Mucosa of stomach (tissue), 1 donor: Measurements from ENCODE around the gene FAM3A.
A peak's percentile ranks its signal among the peaks of the same experiment; 100 is the strongest.
"Not testable (repeated sequence)": the region's sequence is repeated elsewhere in the genome, so short reads cannot be mapped to it uniquely, and the experiment has no call there.

Experiments
- H3K27me3 ChIP-seq: one replicate; pipeline ENCODE4 v1.7.0; 2013; ENCODE audit warnings: mild to moderate bottlenecking, low read length; ENCODE audit not compliant: control insufficient read depth, insufficient read depth
- H3K36me3 ChIP-seq: one replicate; pipeline ENCODE4 v1.7.0; 2013; ENCODE audit warnings: low read length; ENCODE audit not compliant: control insufficient read depth, insufficient read depth
- H3K4me1 ChIP-seq: one replicate; pipeline ENCODE4 v1.7.0; 2013; ENCODE audit warnings: mild to moderate bottlenecking, low read length; ENCODE audit not compliant: control insufficient read depth, insufficient read depth
- H3K4me3 ChIP-seq: one replicate; pipeline ENCODE4 v1.7.0; 2013; ENCODE audit warnings: low read length
- H3K9ac ChIP-seq: one replicate; pipeline ENCODE4 v1.7.0; 2013; ENCODE audit warnings: mild to moderate bottlenecking, low read length, moderate library complexity
- H3K9me3 ChIP-seq: one replicate; pipeline ENCODE4 v1.7.0; 2013; ENCODE audit warnings: mild to moderate bottlenecking, low read length, moderate library complexity; ENCODE audit not compliant: control insufficient read depth
- donor health status: Pancreatic carcinoma.

FAM3A gene

DNA sequence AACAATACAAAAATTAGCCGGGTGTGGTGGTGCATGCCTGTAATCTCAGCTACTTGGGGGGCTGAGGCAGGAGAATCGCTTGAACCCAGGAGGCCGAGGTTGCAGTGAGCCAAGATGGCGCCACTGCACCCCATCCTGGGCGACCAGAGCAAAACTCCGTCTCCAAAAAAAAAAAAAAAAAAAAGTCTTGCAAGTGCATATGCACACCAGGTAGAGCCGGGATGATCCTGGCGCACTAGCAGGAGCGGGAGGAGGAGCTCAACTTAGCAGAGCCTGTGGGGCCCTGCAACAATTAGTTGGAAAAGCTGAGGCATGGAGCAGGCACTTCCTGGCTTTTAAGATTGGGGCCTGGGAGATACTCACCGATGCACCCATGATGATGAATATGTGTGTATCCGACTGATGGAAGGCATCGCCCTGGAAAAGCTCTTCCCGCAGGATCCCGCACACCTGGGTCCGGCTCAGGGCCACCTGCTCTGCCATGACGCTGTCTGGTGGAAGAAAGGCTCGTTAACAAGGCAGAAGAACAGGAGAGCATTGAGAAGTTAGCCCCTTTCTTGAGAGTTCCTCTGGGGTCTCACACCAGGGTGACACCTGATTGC, 29.7 kb upstream of the FAM3A start:
- Histone ChIP-seq H3K4me3 (no peak overlapping the region), H3K9ac (peak overlapping the region; percentile 42), H3K36me3 (no peaks in the 10 kb centered on the region), H3K9me3 (no peaks in the 10 kb centered on the region), H3K27me3 (no peaks in the 10 kb centered on the region), H3K4me1 (peaks cover 24% of the 10 kb centered on the region)

DNA sequence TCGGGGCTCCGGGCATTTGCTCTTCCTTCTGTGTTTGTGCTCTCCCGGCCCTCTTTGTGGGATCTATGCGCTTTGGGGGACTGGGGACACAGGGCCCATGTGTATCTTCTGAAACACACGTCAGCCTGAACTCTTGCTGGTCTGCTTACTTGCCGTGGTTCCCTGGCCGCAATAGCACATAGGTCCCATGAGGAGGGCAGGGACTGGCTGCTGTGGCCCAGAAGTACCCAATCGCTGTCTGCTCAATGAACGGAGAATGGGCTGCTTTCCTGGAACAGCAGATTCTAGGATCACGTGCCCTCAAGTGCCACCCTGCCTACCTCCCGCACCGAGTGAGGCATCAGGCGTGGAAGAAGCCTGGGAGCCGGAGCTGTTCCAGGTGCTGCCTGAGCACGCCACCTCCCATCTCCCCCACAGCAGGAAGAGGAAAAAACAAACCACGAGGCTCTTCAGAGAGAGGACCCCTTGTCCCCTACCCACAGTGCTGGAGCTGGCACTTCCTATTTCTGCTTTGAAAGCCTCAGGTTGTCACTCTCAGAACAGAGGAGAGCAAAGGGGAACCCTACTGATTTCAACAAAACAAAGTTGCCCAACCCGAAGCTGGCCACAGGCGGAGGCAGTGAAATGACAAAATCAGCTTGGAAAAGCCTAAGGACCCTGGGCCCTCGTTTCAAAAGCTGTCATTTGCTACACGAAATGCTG, 26.8 kb upstream of the FAM3A start:
- H3K36me3 ChIP-seq, result no peaks in the 10 kb centered on the region
- no peaks in the 10 kb centered on the region for H3K9me3 ChIP-seq
- H3K9ac ChIP-seq, result no peak overlapping the region
- no peaks in the 10 kb centered on the region for H3K27me3 ChIP-seq
- H3K4me3 ChIP-seq, result no peak overlapping the region
- peaks cover 27% of the 10 kb centered on the region for H3K4me1 ChIP-seq

GRCh38 chrX:154541896-154542722, 26.1 kb upstream of the FAM3A start:
- Histone ChIP-seq H3K4me3 (no peak overlapping the region), H3K9ac (peak overlapping the region; percentile 43), H3K36me3 (no peaks in the 10 kb centered on the region), H3K4me1 (peaks cover 27% of the 10 kb centered on the region), H3K27me3 (no peaks in the 10 kb centered on the region), H3K9me3 (no peaks in the 10 kb centered on the region)

- peak overlapping the region; percentile 43 for H3K9ac ChIP-seq
- H3K27me3 ChIP-seq, result no peaks in the 10 kb centered on the region
- H3K9me3 ChIP-seq, result no peaks in the 10 kb centered on the region
- H3K4me3 ChIP-seq, result no peak overlapping the region
- H3K36me3 ChIP-seq, result no peaks in the 10 kb centered on the region
- peaks cover 27% of the 10 kb centered on the region for H3K4me1 ChIP-seq
Observed at GRCh38 chrX:154541589-154541895, 25.5 kb upstream of the FAM3A start.

GRCh38 chrX:154540897-154541535, 25.0 kb upstream of the FAM3A start:
- peaks cover 27% of the 10 kb centered on the region for H3K4me1 ChIP-seq
- H3K27me3 ChIP-seq, result no peaks in the 10 kb centered on the region
- H3K4me3 ChIP-seq, result no peak overlapping the region
- H3K36me3 ChIP-seq, result no peaks in the 10 kb centered on the region
- H3K9ac ChIP-seq, result peak overlapping the region; percentile 43
- H3K9me3 ChIP-seq, result no peaks in the 10 kb centered on the region

DNA sequence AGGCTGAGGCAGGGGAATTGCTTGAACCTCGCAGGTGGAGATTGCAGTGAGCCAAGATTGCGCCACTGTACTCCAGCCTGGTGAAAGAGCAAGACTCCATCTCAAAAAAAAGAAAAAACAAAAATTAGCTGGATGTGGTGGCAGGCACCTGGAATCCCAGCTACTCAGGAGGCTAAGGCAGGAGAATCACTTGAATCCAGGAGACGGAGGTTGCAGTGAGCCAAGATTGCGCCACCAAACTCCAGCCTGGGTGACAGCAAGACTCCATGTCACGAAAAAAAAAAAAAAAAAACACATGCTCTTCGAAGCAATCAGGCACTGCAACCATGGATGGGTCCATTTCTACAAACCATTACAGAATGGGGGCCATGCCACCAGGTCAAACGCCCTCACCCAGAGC, 24.3 kb upstream of the FAM3A start:
- not testable (repeated sequence) for H3K9ac ChIP-seq, H3K36me3 ChIP-seq, H3K27me3 ChIP-seq, H3K9me3 ChIP-seq, H3K4me3 ChIP-seq
- peaks cover 27% of the 10 kb centered on the region for H3K4me1 ChIP-seq

DNA sequence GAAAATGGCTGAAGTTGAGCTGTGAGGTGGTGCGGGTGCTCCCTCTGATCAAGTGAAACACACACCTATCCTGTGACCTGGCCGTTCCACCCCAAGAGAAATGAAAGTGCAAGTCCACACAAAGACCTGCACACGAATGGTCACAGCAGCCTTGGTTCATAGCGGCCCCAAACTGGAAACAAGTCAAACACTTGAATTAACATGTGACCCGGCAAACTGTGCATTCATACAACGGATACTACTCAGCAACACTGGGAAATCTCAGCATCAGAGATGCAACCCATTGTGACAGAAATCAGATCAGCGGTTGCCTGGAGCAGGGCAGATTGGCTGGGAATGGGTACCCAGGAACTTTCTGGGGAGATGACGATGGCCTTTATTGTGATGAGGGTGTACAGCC, 23.0 kb upstream of the FAM3A start:
- H3K4me3 ChIP-seq, result no peak overlapping the region
- no peaks in the 10 kb centered on the region for H3K27me3 ChIP-seq
- no peaks in the 10 kb centered on the region for H3K36me3 ChIP-seq
- no peaks in the 10 kb centered on the region for H3K9me3 ChIP-seq
- peaks cover 31% of the 10 kb centered on the region for H3K4me1 ChIP-seq
- H3K9ac ChIP-seq, result no peak overlapping the region

DNA sequence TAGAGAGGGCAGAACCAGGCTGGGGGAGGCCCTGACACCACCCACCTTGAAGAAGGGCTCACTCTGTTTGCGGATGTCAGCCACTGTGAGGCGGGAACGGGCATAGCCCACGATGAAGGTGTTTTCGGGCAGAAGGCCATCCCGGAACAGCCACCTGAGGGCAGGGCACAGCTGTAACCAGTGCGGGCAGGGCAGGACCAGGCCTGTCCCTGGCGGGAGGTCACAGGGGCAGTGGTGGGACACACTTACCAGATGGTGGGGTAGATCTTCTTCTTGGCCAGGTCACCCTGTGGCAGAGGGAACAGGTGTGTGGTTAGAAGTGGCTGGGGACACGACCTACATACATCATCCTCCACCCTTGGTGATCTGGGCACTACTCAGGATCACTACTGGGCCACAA, 19.9 kb upstream of the FAM3A start:
- H3K9me3 ChIP-seq, result no peaks in the 10 kb centered on the region
- peaks cover 8% of the 10 kb centered on the region for H3K4me1 ChIP-seq
- H3K36me3 ChIP-seq, result no peaks in the 10 kb centered on the region
- no peak overlapping the region for H3K4me3 ChIP-seq
- no peaks in the 10 kb centered on the region for H3K27me3 ChIP-seq
- H3K9ac ChIP-seq, result no peak overlapping the region

DNA sequence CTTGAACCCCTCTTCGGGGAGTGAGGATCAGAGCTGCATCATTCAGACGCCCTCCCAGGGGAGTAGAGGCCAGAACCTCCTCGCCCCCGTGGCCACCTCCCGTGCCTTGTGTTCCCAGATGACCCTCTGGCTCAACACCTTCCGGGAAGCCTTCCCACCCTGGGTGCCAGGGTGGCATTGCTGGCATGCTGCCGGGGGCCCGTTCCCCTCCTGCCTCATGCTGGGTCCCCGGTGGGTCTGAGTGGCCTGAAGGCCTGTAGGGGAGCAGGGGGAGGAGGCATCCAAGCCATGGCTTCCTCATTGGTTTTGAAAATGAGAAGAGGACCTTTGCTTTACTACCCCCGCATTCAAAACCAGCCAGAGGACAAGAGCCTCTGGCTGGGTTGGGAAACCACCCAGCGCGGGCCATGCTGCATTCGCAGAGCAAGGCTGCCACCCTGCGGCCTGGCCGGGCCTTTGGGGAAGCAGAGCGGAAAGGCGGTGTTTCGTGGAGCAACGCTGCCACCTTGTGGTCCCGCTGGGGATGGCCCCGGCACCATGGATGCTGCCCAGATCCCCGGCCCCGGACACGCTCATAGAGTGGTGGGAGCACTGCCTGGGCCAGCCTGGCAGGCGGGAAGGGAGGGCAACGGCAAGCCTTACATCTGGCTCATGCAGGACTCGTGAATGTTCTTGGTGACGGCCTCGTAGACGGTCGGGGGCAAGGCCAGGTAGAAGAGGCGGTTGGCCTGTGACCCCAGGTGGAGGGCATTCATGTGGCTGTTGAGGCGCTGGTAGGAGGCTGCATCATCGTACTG, 18.7 kb upstream of the FAM3A start:
- Histone ChIP-seq H3K4me3 (no peak overlapping the region), H3K36me3 (no peaks in the 10 kb centered on the region), H3K9me3 (no peaks in the 10 kb centered on the region), H3K4me1 (peaks cover 3% of the 10 kb centered on the region), H3K27me3 (no peaks in the 10 kb centered on the region), H3K9ac (no peak overlapping the region)

GRCh38 chrX:154532690-154533089, 16.7 kb upstream of the FAM3A start:
- H3K9ac ChIP-seq, result no peak overlapping the region
- no peaks in the 10 kb centered on the region for H3K9me3 ChIP-seq
- no peak overlapping the region for H3K4me3 ChIP-seq
- no peaks in the 10 kb centered on the region for H3K27me3 ChIP-seq
- H3K36me3 ChIP-seq, result no peaks in the 10 kb centered on the region
- peaks cover 4% of the 10 kb centered on the region for H3K4me1 ChIP-seq

- Histone ChIP-seq H3K4me1 (peaks cover 12% of the 10 kb centered on the region), H3K9me3 (no peaks in the 10 kb centered on the region), H3K36me3 (no peaks in the 10 kb centered on the region), H3K27me3 (no peaks in the 10 kb centered on the region), H3K4me3 (no peak overlapping the region), H3K9ac (no peak overlapping the region)
Observed at GRCh38 chrX:154531626-154532025, 15.6 kb upstream of the FAM3A start.
